GOT3 (cell line): ENCODE data around the gene TOX2.

Source experiments
- DNase-seq: peaks from one replicate; lab custom pipeline; 2025; ENCODE audit warnings: mixed read lengths; lab: John Stamatoyannopoulos, UW

Gene TOX2

DNA sequence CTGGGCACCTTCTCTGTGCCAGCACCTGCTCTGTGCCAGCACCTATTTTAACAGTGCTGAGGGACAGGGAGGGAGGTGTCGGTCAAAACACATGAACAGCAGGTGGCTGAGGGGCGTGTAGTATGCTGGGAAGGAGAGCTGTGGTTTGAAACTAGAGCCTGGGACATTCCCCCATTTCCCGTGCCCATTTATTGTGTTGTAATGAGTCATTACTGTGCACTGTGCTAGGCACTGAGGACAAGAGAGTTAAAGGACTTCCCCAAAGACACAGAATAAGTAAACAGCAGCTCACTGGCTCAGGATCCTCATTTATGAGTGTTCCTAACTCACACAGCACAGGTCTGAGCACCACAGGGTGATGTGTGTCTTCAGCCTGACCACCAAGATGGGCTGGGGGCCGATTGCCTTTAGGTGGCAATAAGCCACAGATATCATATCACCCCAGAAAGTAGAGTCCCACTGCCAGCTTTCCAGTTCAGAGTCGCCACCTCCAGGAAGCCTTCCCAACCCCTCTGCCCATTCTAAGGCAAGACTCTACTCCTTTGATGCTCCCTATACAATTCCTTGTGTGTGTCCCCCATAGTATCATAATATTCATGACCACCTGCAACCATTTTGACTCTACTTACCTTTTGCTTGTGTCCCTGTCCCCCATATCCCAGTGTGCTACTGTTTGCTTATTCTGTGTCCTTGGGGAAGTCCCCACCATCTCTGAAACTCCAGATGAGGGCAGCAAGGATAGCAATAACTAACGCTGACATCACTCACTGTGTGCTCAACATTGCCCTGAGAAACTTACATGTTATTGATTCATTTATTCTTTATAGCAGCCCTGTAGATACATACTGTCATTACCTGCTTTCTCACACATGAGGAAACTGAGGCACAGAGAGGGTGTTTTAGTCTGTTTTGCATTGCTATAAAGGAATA lies 87.3 kb downstream of the TOX2 start:
- no peak for DNase-seq

DNA sequence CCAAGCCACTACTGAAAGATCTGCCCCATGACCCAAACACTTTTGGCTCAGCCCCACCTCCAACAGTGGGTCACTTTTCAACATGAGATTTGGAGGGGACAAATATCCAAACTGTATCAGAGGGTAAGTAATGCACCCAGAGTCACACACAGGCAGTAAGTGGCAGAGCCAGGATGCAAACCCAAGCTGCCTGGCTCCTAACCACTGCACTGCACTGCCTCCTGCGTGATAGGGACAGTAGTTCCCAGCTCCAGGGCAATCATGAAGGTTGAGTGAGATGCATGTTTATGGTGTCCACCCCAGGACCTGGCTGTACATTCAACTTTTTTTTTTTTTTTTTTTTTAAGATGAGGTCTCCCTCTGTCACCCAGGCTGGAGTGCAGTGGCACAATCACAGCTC lies 88.2 kb downstream of the TOX2 start:
- DNase-seq, result no peak

DNA sequence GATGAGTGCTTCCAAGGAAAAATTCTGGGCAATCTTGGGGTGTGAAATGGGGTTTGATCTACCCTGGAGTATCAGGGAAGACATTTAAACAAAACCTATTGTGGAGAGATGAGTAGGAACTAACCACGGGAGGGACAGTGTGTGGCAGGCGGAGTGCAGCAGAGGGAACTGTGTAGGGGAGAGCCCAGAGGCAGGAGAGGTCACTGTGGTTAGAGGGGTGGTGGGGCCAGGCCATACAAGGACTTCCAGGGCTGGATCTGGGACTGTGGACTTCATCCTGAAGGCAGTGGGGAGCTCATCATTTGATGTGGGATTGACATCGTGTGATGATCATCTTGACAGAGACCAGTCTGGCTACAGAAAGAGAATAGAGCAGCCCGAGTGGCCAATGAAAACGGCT lies 89.0 kb downstream of the TOX2 start:
- no peak for DNase-seq

DNA sequence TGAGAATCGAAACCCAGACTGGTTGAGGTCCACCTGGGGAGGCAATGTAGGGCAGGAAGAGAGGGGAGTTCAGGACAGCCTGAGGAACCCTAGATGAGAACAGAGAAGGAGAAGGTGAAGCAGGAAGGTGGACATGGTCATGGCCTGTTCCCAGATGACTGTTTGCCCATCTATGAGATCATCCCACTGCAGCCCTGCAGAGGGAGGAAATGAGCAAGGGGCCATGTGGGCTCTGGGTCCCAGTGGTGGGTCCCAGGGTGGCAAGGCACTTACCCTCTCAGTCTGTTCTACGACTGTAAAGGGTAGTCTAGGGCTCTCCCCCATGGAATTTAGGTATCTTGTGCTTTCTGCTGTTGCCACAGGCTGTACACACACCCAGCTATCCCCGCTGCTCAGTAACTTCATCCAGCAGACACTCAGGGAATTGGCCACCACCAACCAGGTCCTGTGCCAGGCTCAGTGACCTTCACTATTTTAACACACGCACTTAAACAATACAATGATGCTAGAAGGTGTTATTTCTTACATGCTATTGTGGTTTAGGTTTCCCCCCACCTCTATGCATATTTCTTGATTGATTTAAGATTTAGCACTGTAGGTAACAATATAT lies 89.8 kb downstream of the TOX2 start:
- DNase-seq, result no peak

DNA sequence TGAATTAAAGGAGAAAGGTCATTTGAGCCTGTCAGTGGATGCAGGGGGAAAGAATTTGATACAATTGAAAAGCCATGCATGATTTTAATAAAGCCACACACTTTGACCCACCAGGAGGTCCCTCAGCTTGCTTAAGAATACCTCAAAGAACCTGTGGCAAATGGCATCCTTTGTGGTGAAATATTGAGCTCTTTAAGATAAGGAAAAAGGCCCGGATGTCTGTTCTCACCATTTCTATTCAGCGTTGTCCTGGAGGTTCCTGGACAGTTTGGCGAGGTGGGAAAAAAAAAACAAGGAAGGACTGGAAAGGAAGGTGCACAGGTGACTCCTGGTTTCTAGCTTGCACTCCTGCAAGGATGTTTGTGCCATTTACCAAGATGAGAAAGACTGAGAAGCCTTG lies 91.0 kb downstream of the TOX2 start:
- no peak for DNase-seq

DNA sequence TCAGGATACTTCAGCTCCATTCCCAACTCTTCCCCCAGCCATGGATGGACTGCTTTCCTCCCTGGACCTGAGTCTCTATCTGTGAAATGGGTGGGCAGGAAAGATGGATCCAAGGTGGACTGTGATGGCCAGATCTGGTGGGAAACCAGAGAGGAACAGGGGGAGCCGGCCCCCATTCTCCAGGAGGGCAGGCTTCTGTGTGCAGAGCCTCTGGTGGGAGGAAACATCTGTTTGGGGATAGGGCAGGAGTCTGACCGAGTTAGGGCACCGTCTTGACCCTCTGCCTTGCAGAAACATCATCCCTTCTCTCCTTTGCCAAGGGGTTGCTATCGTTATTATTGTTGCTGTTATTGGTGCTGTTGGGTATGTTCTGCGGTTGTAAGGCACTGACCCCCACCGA lies 91.5 kb downstream of the TOX2 start:
- no peak for DNase-seq

DNA sequence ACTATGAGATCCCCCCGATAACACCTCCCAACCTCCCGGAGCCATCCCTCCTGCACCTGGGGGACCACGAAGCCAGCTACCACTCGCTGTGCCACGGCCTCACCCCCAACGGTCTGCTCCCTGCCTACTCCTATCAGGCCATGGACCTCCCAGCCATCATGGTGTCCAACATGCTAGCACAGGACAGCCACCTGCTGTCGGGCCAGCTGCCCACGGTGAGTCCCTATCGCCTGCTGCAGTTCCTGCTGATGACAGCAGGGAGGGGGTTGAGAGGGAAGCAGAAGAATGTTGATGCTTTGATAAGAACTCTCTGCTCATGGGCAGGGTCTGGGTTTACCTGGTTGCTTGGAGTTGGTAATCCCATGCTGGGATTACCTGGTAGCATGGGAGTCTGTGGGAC lies 91.9 kb downstream of the TOX2 start:
- no peak for DNase-seq

DNA sequence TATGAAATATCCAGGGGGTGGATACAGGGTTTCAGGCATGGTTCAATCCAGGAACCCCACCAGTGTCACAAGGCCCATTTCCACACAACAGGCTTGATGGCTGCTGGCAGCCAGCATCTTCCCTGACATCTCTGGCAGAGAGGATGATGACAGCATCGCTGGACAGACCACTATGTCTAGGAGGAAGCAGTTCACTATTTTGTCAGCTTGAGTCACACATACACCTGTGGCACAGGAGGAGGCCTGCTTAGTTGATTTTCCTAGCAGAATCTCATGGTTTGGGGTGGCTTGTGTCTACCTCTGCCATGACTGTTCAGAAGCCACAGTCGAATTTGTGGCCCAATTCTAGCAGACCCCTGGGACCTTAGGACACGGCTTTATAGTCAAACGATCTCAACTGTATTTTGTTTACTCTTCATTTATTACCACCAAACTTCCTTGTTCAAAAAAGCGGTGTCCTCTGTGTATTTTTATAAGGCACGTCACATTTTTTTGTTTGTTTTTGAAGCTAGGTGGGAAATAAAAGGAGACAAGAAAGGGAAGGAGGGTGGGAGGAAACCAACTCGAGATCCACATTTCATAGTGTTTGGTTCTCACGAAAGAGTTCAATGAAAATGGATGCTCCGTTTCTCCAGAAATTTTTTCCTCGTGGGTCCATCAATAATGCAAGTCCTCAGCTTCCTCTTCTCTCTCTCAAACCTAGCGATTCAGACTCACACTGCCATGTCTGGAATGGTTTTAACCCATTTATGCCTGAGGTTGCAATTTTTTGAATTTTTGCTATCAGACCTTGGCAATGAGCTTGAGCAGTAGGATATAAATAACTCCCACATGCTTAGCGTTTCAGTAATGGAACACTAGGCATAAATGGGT lies 94.4 kb downstream of the TOX2 start:
- no peak for DNase-seq

DNA sequence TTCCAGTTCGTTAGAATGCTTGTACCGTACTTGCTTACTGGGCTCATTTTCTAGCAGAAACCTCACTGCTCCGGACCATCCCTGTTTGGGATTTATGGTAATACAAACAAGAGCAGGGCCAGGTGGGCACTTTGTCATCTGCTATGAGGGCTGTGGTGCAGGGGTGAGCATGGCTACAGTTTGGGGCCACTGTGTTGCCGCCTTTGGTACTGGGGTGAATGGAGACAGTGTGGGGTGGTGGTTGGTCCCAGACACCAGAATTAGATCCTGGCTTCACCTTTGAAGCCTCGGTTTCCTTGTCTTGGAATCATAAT lies 95.0 kb downstream of the TOX2 start:
- DNase-seq, result no peak

DNA sequence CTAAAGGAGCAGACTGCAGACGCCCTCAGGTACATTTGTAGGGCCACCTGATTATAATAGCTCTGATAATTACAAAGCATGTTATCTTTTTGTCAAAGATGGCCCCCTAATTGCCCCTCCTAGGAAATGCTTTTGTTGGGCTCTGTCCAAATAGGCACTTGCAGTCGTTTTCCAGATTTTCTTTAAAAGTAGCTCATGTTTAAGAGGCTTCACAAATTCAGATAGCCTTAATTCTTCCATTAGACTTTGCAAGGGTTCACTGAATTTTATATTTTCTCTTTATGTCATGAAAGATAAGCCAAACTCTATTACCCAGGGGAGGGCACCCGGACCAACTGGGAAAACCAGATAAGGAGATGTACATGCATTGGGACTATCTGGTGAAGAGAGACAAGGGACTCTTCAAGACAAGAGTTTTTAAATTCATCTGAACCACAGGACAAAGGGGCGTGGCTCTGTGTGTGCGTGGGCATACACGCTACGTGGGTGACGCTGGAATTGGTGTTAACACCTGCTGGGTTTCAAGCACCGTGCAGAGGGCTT lies 95.6 kb downstream of the TOX2 start:
- DNase-seq, result no peak

DNA sequence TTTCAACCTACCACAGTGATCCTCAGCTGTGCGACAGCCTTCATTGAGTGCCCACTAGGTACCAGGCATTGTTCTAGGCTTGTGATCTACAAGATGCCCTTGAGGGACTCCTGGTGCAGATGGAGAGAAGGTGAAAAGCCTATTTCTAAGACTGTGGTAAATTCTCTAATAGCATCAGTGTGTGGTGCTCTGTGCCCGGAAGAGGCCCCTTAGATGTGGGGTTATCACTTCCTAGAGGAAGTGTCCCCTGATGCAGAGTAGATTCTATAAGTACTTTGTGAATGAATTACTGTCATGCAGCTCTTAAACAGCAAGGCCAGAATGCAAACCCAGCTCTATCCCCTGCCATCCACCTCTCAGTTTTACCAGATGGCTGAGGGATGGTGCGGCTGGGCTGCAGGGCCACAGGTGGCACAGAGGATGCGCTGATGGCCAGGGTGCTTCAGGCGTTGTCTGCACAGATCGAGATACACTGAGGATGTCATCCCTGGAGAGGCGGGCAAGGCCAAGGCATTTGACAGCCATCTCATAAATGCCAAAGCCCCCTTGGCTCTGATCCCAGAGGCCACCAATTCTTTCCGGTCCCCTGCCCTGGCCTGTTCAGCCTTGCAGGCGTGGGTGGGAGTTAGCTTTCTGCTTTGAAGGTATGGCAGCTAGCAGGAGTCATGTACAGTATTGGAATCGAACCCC lies 96.7 kb downstream of the TOX2 start:
- no peak for DNase-seq

DNA sequence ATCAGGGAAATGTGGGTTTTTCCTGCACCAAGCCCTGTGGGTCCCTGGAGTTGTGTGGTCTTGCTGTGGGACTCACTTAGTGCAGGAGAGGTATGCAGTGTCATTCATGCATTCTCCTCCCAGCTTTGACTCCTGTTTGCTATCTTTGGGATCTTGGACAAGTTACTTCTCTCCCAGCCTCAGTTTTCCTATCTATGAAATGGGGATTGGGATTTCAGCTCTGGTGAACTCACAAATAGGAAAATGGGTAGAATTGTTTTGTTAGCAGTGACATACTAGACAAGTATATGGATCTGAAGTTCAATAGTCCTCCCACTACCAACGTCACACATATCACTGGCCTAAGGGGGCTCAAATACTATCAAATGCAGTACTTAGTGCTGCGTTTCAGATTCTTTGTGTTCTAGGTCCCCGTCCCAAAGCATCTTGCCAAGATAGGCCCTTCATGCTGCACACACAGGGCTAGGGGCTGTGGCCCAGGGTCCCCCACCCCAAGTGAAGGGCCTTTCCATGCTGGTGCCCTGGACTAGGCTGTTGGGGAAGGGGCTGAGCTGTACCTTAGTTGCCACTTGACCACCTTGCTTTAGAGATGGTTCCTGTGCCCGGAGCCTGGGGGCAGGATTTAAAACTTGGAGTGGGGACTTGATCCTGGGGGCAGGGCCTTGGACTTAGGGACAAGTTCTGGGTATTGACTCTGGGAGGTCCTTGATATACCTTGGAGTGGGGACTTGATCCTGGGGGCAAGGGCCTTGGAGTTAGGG lies 98.0 kb downstream of the TOX2 start:
- DNase-seq, result no peak

DNA sequence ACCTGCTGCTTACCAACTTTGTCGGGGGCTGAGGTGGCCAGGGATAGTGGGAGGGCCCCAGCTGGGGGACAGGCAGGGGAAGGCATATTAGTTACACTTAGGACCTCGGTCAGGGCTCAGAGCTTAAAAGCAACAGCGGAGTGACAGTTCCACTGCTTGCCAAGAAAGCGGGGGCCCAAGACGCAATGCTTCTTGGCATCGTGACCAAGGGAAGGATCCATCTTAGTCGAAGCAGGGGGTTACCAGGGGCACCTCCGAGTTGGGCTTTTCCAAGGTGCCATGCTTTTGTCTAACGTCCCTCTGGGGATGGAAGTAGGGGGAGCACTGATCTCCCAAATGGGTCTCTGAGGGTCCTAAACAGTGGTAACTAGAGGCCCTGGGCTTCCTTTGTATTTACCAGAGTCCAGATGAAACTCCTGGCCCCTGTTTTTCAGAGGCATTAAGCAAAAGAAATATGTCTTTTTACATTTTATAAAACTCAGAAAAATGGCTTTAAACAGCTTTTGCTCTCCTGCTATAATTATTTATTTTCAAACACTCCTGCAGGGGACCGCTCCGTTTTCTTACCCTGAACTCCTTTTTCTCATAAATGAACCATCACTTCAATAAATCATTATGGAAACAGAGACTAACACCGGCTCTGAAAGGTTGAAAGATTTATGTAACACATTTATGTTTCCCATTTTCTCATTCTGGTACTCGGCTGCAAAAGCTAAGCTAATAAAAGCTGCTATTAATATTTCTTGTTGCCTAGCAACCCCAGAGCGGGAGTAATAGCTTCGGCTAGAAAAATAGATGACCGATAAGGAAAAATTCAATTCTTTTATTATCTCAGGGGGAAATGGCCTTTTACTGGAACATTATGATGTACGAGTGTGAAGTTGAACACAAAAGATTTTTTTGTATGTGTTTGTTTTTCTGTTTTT lies 100.4 kb downstream of the TOX2 start:
- no peak for DNase-seq

DNA sequence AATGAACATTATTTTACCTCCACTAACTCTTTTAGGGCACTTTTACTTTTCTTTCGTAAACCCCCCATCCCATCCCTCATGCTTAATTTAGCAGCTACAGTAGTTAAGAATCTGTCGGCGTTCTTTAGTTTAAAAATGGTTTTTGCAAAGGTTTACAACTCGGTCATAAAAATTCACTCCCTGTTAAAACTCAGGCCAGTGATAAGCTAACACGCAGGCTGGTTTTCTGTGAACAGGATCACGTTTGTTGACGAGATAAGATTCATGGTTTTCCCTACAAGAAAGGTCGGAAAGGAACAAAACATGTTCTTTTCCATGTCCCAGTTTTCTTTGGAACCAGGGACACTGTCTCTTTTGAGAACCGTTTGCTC lies 101.1 kb downstream of the TOX2 start:
- DNase-seq, result no peak

DNA sequence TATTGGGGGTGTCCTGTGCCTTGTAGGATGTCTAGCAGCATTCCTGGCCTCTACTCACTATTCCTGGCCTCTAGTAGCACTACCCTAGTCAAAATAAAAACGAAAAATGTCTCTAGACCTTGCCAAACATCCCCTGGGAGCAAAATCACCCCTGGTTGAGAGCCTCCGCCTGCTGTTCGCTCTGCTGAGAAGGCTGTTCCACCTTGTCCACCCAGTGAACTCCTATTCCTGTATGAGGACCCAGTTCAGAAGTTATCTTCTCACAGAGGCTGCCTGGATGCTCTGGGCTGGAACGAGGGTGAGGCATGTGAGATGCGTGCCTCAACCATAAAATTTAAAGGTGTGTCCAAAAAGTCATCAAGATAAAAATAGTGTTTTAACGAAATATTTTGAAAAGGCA lies 101.9 kb downstream of the TOX2 start:
- no peak for DNase-seq

DNA sequence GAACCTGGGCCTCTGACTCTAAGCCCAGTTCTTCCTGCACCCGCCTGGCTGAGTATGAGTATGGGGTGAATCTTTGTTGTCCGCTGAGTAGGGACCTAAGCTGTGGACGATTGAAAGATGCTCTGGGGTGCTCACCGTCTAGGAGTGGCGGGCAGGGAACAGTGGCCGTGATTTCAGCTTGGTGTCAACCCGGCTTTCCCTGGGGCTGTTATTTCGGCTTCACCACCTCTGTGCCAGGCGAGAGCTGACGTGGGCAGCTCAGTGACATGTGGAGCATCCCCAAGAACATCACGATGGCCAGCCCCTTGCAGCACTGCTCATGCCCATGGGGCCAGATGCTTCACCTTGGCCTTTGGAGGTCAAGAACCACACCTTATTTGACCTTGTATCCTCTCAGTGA lies 102.6 kb downstream of the TOX2 start:
- DNase-seq, result no peak

DNA sequence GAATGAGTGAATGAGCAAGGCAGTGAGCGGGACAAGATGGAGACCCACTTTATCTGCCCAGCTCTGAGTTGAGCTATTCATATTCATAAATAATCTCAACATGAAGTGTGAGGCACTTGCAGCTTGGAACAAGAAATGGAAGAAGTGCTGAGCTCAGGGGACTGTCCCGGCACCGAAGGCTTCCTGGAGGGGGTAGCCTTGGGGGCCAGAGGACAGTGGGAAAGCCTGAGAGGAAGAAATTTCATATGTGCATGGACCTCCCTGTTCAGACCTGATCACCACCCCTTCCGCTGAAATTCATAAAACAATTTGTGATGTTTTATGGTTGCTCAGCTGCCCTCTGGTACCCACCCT lies 103.2 kb downstream of the TOX2 start:
- no peak for DNase-seq

DNA sequence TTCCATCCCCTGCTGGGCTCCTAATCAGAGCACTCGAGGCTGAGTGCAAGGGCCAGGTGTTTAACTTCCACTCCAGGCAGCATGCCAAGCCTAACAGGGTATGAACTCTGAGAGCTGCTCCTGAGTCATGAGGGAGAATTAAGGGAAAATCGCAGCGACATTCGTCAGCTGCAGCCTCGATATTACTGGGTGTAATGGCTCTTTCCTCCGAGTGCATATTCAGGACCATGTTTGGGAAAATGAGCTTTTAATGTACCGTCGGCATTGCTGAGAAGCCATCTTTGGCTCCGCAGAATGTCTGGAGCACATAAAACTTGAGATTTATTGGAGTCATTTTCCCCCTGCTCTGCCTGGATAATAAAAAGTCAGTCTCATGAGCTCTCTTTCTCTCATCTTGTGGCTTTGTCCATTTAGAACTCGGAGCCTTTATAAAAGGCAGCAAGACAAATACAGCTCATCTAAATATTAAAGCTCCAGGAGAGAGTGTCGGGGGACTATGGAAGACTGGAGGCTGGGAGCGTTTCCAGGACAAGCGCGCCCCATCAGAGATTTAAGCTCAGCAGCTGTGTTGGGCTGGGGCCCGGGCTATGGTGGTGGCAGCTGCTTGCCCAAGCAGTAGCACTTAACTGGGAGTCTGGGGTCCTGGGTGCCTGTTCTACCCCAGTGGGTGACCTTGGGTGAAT lies 103.7 kb downstream of the TOX2 start:
- DNase-seq, result no peak

DNA sequence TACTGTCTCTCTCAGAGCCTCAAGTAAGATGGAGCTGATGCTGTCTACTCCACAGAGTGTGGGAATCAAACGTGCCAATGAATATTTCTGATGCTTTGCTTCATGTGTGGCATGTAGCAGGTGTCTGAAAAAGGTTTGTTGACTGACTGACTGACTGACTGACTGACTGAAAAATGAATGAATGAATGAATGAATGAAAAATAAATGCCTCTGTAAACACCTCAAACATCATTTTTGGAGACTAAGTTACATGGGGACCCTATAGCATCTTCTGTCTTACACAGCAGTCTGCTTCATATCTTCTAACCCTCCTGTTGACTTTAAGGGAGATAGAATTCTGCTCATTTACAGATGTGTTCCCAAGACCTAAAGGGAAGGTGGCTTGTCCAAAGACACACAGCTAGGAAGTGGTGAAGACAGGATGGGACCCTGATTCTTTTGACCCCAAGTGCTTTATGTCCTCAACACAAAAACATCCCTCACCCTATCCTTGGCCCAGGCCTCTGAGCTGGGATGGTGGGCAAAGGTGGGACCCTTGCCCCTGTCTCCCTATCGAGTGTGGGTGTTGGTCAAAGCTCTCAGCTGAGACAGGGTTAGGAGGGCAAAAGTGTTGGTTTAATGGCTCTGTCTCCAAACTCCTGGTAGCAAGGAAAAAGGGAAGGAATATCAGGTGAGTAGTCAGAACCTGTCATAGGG lies 104.4 kb downstream of the TOX2 start:
- DNase-seq, result no peak
